Measurements from ENCODE around the gene PKNOX2. TPM values are rescaled to one million over a fixed set of nuclear protein-coding genes. Genes with fewer than 3 reads are reported as not detected.

PKNOX2 gene
- total RNA-seq, 1 experiment from 2014 or later, result 3.7 TPM

DNA sequence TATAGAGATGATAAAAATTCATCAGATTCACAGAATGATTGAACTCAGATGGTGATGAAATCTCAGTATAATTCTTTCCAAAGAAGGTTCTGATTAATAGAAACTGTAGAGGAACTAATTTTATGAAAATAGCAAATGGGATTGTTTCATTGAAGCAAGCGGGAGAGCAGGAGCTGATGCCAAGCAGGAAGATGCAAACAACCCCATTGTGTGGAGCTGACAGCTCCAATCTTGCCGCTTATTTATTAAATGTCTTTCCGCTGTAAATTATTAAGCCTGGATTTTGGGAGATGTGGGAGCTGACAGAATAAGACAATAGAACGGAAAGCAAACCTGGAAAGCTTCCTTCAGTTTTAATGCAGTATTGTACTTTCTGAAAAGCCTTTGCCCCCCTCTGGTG lies 47.1 kb upstream of the PKNOX2 start:
- H3K27ac Mint-ChIP-seq, result no peak overlapping the region
- DNase-seq (ENCODE audit: low spot score), result no peak
- CTCF ChIA-PET, result interaction anchor here (1.1 to 2.3 kb wide), 4 partner anchors 25 to 254 kb away, joined by 3 to 10 read pairs (median 4); no protein-coding TSS in a partner anchor
- H3K4me1 Mint-ChIP-seq, result no peaks in the 10 kb centered on the region
- H3K27me3 Mint-ChIP-seq (ENCODE audit: low read depth), result peaks cover 50% of the 10 kb centered on the region
- H3K36me3 Mint-ChIP-seq, result no peaks in the 10 kb centered on the region
- no peak for ATAC-seq
- POLR2A ChIA-PET, result no interaction called here
- H3K9me3 Mint-ChIP-seq, result peaks cover 10% of the 10 kb centered on the region
- TF ChIP-seq PRRX2 (CRISPR knock-in tag; IDR thresholded peaks at IDR 0.05), result no peak
- TF ChIP-seq ZNF232 (CRISPR knock-in tag; IDR thresholded peaks at IDR 0.05), result no peak
- TF ChIP-seq PREB (CRISPR knock-in tag; IDR thresholded peaks at IDR 0.05; ENCODE audit: borderline replicate concordance), result no peak
- no peak for TF ChIP-seq NR3C1 (CRISPR knock-in tag; conservative IDR thresholded peaks at IDR 0.05; ENCODE audit: low read depth)
- no peak for TF ChIP-seq ZNF512 (CRISPR knock-in tag; IDR thresholded peaks at IDR 0.05; ENCODE audit: borderline replicate concordance)
- no peak for TF ChIP-seq RORB (CRISPR knock-in tag; IDR thresholded peaks at IDR 0.05)
- TF ChIP-seq ZNF219 (CRISPR knock-in tag; IDR thresholded peaks at IDR 0.05; ENCODE audit: borderline replicate concordance), result no peak
- TF ChIP-seq GRHL2 (CRISPR knock-in tag; IDR thresholded peaks at IDR 0.05; ENCODE audit: insufficient replicate concordance, severe bottlenecking), result no peak
- TF ChIP-seq JUN (CRISPR knock-in tag; IDR thresholded peaks at IDR 0.05), result no peak
- no peak overlapping the region for H3K4me3 Mint-ChIP-seq

GRCh38 chr11:125123194-125123946 lies 41.2 kb upstream of the PKNOX2 start:
- Mint-ChIP-seq H3K27ac (no peak overlapping the region), H3K4me1 (no peaks in the 10 kb centered on the region), H3K36me3 (0 out of 2 replicates have a peak, but pooled peaks cover 4% of the 10 kb centered on the region), H3K9me3 (peaks cover 14% of the 10 kb centered on the region), H3K4me3 (no peak overlapping the region), H3K27me3 (ENCODE audit: low read depth) (peaks cover 76% of the 10 kb centered on the region)
- ChIA-PET CTCF (interaction anchor here (0.6 to 4.6 kb wide), 52 partner anchors 10 to 330 kb away, joined by 3 to 75 read pairs (median 4); partner anchors contain the start of genes CCDC15 and TMEM218), POLR2A (no interaction called here)
- no peak for DNase-seq (ENCODE audit: low spot score)
- ATAC-seq, result no peak
- TF ChIP-seq, protein P1, sequence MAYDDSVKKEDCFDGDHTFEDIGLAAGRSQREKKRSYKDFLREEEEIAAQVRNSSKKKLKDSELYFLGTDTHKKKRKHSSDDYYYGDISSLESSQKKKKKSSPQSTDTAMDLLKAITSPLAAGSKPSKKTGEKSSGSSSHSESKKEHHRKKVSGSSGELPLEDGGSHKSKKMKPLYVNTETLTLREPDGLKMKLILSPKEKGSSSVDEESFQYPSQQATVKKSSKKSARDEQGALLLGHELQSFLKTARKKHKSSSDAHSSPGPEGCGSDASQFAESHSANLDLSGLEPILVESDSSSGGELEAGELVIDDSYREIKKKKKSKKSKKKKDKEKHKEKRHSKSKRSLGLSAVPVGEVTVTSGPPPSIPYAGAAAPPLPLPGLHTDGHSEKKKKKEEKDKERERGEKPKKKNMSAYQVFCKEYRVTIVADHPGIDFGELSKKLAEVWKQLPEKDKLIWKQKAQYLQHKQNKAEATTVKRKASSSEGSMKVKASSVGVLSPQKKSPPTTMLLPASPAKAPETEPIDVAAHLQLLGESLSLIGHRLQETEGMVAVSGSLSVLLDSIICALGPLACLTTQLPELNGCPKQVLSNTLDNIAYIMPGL (CRISPR knock-in tag; IDR thresholded peaks at IDR 0.05), result no peak
- no peak for TF ChIP-seq USF1 (CRISPR knock-in tag; IDR thresholded peaks at IDR 0.05)
- TF ChIP-seq, protein P2, sequence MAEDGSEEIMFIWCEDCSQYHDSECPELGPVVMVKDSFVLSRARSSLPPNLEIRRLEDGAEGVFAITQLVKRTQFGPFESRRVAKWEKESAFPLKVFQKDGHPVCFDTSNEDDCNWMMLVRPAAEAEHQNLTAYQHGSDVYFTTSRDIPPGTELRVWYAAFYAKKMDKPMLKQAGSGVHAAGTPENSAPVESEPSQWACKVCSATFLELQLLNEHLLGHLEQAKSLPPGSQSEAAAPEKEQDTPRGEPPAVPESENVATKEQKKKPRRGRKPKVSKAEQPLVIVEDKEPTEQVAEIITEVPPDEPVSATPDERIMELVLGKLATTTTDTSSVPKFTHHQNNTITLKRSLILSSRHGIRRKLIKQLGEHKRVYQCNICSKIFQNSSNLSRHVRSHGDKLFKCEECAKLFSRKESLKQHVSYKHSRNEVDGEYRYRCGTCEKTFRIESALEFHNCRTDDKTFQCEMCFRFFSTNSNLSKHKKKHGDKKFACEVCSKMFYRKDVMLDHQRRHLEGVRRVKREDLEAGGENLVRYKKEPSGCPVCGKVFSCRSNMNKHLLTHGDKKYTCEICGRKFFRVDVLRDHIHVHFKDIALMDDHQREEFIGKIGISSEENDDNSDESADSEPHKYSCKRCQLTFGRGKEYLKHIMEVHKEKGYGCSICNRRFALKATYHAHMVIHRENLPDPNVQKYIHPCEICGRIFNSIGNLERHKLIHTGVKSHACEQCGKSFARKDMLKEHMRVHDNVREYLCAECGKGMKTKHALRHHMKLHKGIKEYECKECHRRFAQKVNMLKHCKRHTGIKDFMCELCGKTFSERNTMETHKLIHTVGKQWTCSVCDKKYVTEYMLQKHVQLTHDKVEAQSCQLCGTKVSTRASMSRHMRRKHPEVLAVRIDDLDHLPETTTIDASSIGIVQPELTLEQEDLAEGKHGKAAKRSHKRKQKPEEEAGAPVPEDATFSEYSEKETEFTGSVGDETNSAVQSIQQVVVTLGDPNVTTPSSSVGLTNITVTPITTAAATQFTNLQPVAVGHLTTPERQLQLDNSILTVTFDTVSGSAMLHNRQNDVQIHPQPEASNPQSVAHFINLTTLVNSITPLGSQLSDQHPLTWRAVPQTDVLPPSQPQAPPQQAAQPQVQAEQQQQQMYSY (CRISPR knock-in tag; IDR thresholded peaks at IDR 0.05), result no peak
- no peak for TF ChIP-seq ZNF138 (CRISPR knock-in tag; conservative IDR thresholded peaks at IDR 0.05)
- TF ChIP-seq TCF7 (CRISPR knock-in tag; IDR thresholded peaks at IDR 0.05; ENCODE audit: low read depth), result no peak
- no peak for TF ChIP-seq FOXP4 (CRISPR knock-in tag; IDR thresholded peaks at IDR 0.05)
- TF ChIP-seq ZNF512 (CRISPR knock-in tag; IDR thresholded peaks at IDR 0.05; ENCODE audit: borderline replicate concordance), result no peak
- TF ChIP-seq ERG (CRISPR knock-in tag; IDR thresholded peaks at IDR 0.05), result no peak
- no peak for TF ChIP-seq JUN (CRISPR knock-in tag; IDR thresholded peaks at IDR 0.05)

Measured in WTC11 (cell line).